ENCODE data around the gene ANXA2R.

DNA sequence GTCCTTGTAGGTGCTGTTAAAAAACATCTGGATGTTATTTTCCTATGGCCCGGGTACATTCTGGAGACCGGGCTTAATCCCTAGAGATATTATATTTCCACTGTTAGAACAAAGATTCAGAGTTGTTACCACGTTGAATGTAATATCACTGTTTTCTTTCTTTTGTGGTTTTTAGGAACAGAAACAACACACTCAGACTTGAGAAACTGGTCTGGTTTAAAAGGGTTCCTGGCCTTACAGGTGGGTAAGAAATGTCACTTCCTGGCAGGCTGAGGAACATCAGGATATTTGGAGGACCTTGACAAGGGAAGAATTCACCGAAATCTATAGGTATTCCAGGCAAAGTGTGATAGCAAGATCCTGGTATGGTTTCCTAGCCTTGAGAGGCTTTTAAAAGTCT lies 10.3 kb upstream of the ANXA2R start:
- no peak for TF ChIP-seq EZH2 (IDR thresholded peaks at IDR 0.05; ENCODE audit: insufficient read depth, poor library complexity, severe bottlenecking)
- TF ChIP-seq EZH2phosphoT487 (IDR thresholded peaks at IDR 0.05; ENCODE audit: insufficient read depth, low read depth): no peak
